GM13977 (cell line): ENCODE results near the gene DDI2.

ENCODE experiments used
- DNase-seq: peaks from one replicate; pipeline ENCODE4 v3.0.0; 2012; ENCODE audit warnings: low spot score
- in situ Hi-C: fragments of 300-500 bp; cut with MboI; formaldehyde crosslinking; loops from one replicate; pipeline ENCODE4 v1.12.0; 2022; ENCODE audit warnings: low sequenced_read_pairs, low pct_unique_long_range_greater_than_20kb, mixed read lengths, inconsistent platforms; ENCODE audit not compliant: unreplicated experiment
- TF ChIP-seq, protein P1 (sequence below): IDR thresholded peaks from 2 replicates; pipeline ENCODE4 v1.5.1; 2012; ENCODE audit warnings: mild to moderate bottlenecking, control low read depth; ENCODE audit not compliant: insufficient read depth; ENCODE audit errors: extremely low read depth, missing control alignments

Gene DDI2

DNA sequence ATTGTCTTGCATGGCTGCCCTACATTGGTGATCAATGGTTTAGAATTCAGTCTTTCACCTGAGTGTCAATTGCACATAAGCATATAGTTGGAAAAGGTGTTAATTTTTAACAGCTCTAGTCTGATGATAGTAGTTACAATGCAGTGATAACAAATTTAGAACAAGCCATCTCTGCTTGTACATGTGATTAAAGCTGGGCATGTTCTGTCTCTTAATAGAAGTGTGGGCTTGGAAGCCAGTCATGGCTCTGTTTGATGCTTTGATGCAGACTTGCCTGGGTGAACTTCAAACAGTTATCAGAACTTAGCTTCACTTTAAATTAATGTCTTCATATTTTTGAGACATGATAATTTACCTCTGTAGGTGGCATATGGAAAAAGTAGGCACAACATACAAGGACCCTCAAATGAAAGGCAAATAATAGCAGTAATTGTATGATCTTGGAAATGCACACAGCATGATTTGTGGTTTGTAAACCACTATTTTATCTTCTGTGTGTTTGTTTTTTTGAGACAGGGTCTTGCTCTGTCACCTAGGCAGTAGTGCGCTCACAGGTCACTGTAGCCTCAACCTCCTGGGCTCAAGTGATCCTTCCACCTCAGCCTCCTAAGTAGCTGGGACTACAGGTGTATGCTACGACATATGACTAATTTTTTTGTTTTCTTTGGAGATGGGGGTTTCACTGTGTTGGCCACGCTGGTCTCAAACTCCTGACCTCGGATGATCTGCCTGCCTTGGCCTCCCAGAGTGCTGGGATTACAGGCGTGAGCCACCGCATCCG is 3.8 kb downstream of the DDI2 start:
- in situ Hi-C loops, result no loop called here
- no peak for DNase-seq
- TF ChIP-seq, protein P1, sequence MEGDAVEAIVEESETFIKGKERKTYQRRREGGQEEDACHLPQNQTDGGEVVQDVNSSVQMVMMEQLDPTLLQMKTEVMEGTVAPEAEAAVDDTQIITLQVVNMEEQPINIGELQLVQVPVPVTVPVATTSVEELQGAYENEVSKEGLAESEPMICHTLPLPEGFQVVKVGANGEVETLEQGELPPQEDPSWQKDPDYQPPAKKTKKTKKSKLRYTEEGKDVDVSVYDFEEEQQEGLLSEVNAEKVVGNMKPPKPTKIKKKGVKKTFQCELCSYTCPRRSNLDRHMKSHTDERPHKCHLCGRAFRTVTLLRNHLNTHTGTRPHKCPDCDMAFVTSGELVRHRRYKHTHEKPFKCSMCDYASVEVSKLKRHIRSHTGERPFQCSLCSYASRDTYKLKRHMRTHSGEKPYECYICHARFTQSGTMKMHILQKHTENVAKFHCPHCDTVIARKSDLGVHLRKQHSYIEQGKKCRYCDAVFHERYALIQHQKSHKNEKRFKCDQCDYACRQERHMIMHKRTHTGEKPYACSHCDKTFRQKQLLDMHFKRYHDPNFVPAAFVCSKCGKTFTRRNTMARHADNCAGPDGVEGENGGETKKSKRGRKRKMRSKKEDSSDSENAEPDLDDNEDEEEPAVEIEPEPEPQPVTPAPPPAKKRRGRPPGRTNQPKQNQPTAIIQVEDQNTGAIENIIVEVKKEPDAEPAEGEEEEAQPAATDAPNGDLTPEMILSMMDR, result no peak

DNA sequence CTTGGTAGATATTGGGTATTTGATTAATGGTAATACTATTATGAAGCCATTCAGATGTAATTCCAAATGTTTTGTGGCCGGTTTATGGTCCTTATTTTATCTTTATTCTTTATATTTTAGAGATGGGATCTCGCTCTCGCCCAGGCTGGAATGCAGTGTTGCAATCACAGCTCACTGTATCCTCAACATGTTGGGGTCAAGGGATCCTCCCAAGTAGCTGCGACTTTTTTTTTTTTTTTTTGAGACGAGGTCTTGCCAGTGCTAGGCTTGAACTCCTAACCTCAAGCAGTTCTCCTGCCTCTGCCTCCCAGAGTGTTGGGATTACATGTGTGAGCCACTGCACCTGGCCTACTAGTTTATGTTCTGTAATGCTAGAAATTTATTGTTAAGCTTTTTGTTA is 4.7 kb downstream of the DDI2 start:
- no peak for DNase-seq
- TF ChIP-seq, protein P1, result no peak
- in situ Hi-C loops, result no loop called here

DNA sequence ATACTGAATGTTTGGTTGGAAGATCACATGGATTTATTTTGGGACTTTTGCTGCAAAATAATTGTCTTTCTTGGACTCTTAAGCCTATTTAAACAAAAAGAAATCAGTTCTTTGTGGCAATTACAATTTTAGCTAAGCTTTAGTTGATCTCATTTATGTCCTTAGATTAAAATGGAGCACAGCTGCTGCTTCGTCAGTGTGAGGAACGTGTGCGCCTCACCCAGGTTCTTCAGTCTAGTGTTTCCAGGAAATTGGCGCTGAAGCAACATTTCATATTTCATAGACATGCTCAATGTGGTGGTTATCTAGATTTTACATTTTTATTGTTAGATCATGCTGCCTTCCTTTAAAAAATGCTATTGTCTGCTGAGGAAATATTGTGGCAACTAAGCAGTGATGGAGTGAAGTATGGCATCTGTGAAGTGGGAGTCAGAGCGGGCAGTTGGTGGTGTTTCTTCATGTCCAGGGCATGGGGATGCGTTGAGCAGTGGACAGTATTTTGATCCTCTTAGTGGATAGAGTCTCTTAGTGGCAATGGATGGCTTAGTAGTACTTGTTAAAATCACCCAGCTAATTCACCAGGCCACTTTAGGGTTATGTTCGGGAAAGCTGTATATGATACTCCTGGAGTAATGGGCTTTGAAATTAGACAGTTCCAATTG is 5.6 kb downstream of the DDI2 start:
- DNase-seq, result no peak
- TF ChIP-seq, protein P1, result no peak
- in situ Hi-C loops, result no loop called here

DNA sequence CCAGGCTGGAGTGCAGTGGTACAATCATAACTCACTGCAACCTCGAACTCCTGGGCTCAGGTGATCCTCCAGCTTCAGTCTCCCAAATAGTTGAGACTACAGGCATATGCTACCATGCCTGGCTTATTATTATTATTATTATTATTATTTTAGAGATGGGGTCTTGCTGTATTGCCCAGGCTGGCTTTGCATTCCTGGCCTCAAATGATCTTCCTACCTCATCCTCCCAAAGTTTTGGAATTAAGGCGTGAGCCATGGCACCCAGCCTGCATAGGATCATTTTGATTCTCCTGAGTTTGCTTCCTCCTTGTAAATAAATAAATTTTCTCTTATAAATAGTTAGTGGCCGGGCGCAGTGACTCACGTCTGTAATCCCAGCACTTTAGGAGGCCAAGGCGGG is 6.2 kb downstream of the DDI2 start:
- TF ChIP-seq, protein P1, result no peak
- no peak for DNase-seq
- in situ Hi-C loops, result no loop called here

DNA sequence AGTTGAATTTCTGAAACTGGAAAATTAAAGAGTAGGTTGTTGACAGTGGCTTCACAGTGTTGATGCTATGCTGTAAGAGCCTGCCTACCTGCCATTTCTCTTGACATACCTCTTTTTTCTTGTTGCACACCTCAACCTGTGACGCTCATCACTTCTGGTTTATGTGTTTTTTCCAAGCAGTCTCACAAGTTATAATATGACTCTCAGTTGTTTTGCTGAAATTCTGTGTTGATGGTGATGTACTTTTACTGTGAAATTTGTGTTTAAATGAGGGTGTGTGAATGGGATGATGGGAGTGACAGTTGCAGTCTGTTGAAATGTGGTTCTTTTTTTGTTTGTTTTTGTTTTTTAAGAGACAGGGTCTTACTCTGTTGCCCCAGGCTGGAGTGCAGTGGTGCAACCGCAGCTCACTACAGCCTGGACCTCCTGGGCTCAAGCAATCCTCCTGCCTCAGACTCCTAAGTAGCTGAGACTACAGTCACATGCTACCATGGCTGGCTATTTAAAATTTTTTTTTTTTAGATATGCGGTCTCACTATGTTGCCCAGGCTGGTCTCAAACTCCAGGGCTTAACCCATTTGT is 7.0 kb downstream of the DDI2 start:
- TF ChIP-seq, protein P1, result no peak
- no peak for DNase-seq
- in situ Hi-C loops, result no loop called here

DNA sequence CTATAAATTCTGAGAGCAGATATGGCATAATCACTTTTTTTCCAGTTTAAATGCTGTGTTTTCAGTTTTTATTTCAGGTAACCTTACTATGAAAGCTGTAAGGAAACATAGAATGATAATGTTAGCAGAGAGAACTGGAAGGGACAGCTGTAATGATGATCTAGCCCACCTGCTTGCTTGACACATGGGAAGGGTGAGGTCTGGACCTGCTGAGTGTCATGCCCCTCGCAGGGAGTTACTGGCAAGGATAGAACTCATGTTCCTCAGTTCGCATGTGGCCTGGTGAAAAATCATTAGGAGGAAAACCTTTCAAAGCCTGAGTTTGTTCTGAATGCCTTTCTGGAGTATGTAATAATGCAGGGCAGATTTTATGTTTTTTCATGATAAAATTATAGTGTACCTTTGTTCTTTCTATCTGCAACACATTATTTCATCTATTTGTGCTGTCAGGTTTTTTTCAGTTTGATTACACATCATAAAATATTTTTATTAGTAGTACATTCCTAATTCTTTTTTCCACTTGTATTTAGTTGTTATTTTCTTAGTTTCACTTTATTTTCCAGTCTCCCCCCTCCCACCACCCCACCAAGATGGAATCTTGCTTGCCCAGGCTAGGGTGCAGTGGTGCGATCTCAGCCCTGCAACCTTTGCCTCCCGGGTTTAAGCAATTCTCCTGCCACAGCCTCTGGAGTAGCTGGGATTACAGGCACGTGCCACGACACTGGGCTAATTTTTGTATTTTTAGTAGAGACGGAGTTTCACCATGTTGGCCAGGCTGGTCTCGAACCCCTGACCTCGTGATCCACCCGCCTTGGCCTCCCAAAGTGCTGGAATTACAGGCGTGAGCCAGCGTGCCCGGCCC is 8.0 kb downstream of the DDI2 start:
- TF ChIP-seq, protein P1, result no peak
- in situ Hi-C loops, result no loop called here
- DNase-seq, result no peak
